Measurements from ENCODE around the gene LKAAEAR1. TPM values are rescaled to one million over a fixed set of nuclear protein-coding genes. Genes with fewer than 3 reads are reported as not detected.

The LKAAEAR1 gene
- total and polyA plus RNA-seq, 2 experiments from 2014 or later, result 1.8 TPM; not detected in 1

GRCh38 chr20:64056889-64057627 lies 27.1 kb downstream of the LKAAEAR1 start (continued):
- no peak for TF ChIP-seq ZNF462 (CRISPR knock-in tag; IDR thresholded peaks at IDR 0.05)
- TF ChIP-seq, protein P1, sequence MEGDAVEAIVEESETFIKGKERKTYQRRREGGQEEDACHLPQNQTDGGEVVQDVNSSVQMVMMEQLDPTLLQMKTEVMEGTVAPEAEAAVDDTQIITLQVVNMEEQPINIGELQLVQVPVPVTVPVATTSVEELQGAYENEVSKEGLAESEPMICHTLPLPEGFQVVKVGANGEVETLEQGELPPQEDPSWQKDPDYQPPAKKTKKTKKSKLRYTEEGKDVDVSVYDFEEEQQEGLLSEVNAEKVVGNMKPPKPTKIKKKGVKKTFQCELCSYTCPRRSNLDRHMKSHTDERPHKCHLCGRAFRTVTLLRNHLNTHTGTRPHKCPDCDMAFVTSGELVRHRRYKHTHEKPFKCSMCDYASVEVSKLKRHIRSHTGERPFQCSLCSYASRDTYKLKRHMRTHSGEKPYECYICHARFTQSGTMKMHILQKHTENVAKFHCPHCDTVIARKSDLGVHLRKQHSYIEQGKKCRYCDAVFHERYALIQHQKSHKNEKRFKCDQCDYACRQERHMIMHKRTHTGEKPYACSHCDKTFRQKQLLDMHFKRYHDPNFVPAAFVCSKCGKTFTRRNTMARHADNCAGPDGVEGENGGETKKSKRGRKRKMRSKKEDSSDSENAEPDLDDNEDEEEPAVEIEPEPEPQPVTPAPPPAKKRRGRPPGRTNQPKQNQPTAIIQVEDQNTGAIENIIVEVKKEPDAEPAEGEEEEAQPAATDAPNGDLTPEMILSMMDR (conservative IDR thresholded peaks at IDR 0.05; ENCODE audit: low read depth in 2 of 2), result no peak
- no peak for TF ChIP-seq JUNB (IDR thresholded peaks at IDR 0.05; ENCODE audit: unreplicated experiment)
- TF ChIP-seq NANOG (IDR thresholded peaks at IDR 0.05; ENCODE audit: borderline replicate concordance), result no peak
- TF ChIP-seq REST (IDR thresholded peaks at IDR 0.05; ENCODE audit: unreplicated experiment), result no peak
- no peak for TF ChIP-seq EZH2 (IDR thresholded peaks at IDR 0.05; ENCODE audit: low read depth, unreplicated experiment)
- no peak for TF ChIP-seq EZH2phosphoT487 (IDR thresholded peaks at IDR 0.05; ENCODE audit: unreplicated experiment)
- no peak for TF ChIP-seq CREB1 (CRISPR knock-in tag; IDR thresholded peaks at IDR 0.05; ENCODE audit: low read depth)
- TF ChIP-seq POLR2AphosphoS5 (IDR thresholded peaks at IDR 0.05; ENCODE audit: low read depth), result no peak
- no peak for TF ChIP-seq ZNF114 (CRISPR knock-in tag; IDR thresholded peaks at IDR 0.05)
